ENCODE results near the gene FLNB. TPM values are rescaled to one million over a fixed set of nuclear protein-coding genes. Genes with fewer than 3 reads are reported as not detected.

Gene FLNB
- total RNA-seq, 1 experiment from 2014 or later, result 83.4 TPM

DNA sequence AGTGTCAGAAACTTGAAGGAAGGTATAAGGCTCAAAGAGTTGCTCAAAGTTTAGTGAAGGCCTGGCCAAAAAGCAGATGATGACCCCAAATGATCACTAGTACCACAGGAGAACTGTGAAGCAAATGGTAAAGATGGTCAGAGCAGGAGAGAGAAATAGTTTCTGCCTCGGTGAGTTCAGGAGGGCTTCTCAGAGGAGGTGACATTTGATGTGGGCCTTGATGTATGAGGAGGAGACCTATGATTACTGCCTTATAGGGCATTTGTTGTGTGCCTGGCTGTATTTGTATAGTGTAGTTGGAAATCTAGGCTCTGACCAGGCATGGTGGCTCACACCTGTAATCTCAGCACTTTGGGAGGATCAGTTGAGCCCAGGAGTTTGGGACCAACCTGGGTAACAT, 152.2 kb downstream of the FLNB start:
- no peak overlapping the region for H3K27ac ChIP-seq (ENCODE audit: insufficient read length, low read depth, low read length)
- H3K23ac ChIP-seq (ENCODE audit: insufficient read length, low read depth, low read length), result no peak overlapping the region
- no peak overlapping the region for H2BK20ac ChIP-seq (ENCODE audit: low read depth, low read length, poor library complexity, severe bottlenecking)
- H2AK5ac ChIP-seq (ENCODE audit: insufficient read length, low read length), result no peak overlapping the region
- no peak overlapping the region for H3K4me2 ChIP-seq (ENCODE audit: insufficient read depth, insufficient read length, low read length)
- TF ChIP-seq, protein P1, sequence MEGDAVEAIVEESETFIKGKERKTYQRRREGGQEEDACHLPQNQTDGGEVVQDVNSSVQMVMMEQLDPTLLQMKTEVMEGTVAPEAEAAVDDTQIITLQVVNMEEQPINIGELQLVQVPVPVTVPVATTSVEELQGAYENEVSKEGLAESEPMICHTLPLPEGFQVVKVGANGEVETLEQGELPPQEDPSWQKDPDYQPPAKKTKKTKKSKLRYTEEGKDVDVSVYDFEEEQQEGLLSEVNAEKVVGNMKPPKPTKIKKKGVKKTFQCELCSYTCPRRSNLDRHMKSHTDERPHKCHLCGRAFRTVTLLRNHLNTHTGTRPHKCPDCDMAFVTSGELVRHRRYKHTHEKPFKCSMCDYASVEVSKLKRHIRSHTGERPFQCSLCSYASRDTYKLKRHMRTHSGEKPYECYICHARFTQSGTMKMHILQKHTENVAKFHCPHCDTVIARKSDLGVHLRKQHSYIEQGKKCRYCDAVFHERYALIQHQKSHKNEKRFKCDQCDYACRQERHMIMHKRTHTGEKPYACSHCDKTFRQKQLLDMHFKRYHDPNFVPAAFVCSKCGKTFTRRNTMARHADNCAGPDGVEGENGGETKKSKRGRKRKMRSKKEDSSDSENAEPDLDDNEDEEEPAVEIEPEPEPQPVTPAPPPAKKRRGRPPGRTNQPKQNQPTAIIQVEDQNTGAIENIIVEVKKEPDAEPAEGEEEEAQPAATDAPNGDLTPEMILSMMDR (conservative IDR thresholded peaks at IDR 0.05), result no peak
- Mint-ChIP-seq H3K4me1 (peaks cover 0 to 1% of the 10 kb centered on the region in 2 experiments; a peak in 3 of 4 replicates), H3K36me3 (ENCODE audit: insufficient read depth in 1 of 3, low read depth in 3 of 3) (peaks cover 11 to 69% (median 61%) of the 10 kb centered on the region in 3 experiments), H3K27me3 (ENCODE audit: low read depth) (no peaks in the 10 kb centered on the region), H3K27ac (no peak overlapping the region), H3K4me3 (no peak overlapping the region; a peak in 1 of 5 replicates), H3K9me3 (no peaks in the 10 kb centered on the region)
- H4K91ac ChIP-seq (ENCODE audit: insufficient read length, low read depth, low read length), result no peak overlapping the region
- H3K9me3 ChIP-seq (ENCODE audit: control insufficient read depth, low read depth, low read length), result no peaks in the 10 kb centered on the region
- H2BK120ac ChIP-seq (ENCODE audit: low read depth, low read length, poor library complexity, severe bottlenecking), result no peak overlapping the region
- no peak overlapping the region for H2BK12ac ChIP-seq (ENCODE audit: insufficient read length, low read depth, low read length)
- no peaks in the 10 kb centered on the region for H3K79me1 ChIP-seq (ENCODE audit: insufficient read depth, low read depth, low read length, poor library complexity, severe bottlenecking)
- no peak overlapping the region for H4K5ac ChIP-seq (ENCODE audit: insufficient read length, low read depth, low read length)
- H2BK5ac ChIP-seq (ENCODE audit: insufficient read length, low read length), result no peak overlapping the region
- H3K27me3 ChIP-seq (ENCODE audit: insufficient read depth, low read length), result no peaks in the 10 kb centered on the region
- H3K56ac ChIP-seq (ENCODE audit: insufficient read length, low read depth, low read length), result no peak overlapping the region
- no peaks in the 10 kb centered on the region for H4K20me1 ChIP-seq (ENCODE audit: control insufficient read depth, insufficient read depth, insufficient read length)
- no peak overlapping the region for H3T11ph ChIP-seq (ENCODE audit: low read length)
- WGBS (ENCODE audit: extremely low coverage, insufficient read length, low lambda C conversion rate), result no CpG with 5 or more reads among the region's 1 CpG
- no peak overlapping the region for H2AFZ ChIP-seq (ENCODE audit: low read length)
- no peaks in the 10 kb centered on the region for H3K4me1 ChIP-seq (ENCODE audit: insufficient read depth, low read length)
- H3K18ac ChIP-seq (ENCODE audit: insufficient read length, low read depth, low read length), result no peak overlapping the region
- H3K9ac ChIP-seq (ENCODE audit: extremely low read depth, insufficient read length, low read length), result no peak overlapping the region
- no peak overlapping the region for H4K8ac ChIP-seq (replicated peaks; ENCODE audit: insufficient read length, low read depth, low read length)
- H3K4ac ChIP-seq (ENCODE audit: low read depth, low read length), result no peak overlapping the region
- H3K23me2 ChIP-seq (ENCODE audit: insufficient read length, low read depth, low read length, poor library complexity, severe bottlenecking), result no peaks in the 10 kb centered on the region
- no peaks in the 10 kb centered on the region for H3K79me2 ChIP-seq (ENCODE audit: insufficient read depth, low read length)
- no peak for DNase-seq
- H2BK15ac ChIP-seq (ENCODE audit: low read depth, low read length), result no peak overlapping the region
- no peak overlapping the region for H3K14ac ChIP-seq (ENCODE audit: insufficient read depth, low read length)

Measured in H9 (cell line).